Right atrium auricular region (tissue), 2 donors: ENCODE measurements around the gene INTS4. TPM values are rescaled to one million over a fixed set of nuclear protein-coding genes. Genes with fewer than 3 reads are reported as not detected.
"Not testable (repeated sequence)": the region's sequence is repeated elsewhere in the genome, so short reads cannot be mapped to it uniquely, and the experiment has no call there.

Source experiments
- DNase-seq: peaks from one replicate; pipeline ENCODE4 v3.0.0-alpha.2; 2019; ENCODE audit warnings: low spot score
- H3K27ac ChIP-seq, 2 donors: fragments of 200-600 bp; sonication (generic); 1 replicate in 1 of 2; 2 replicates in 1 of 2; pipeline ENCODE4 v1.5.1; 2016 to 2019
- H3K27me3 ChIP-seq, 2 donors: fragments of 200-600 bp; sonication (generic); one replicate each; pipeline versions ENCODE4 v1.5.1 to v1.6.0; 2017 to 2019
- H3K36me3 ChIP-seq: fragments of 200-600 bp; sonication (generic); one replicate; pipeline ENCODE4 v1.5.1; 2016
- H3K4me1 ChIP-seq, 2 donors: fragments of 200-600 bp; sonication (generic); one replicate each; pipeline versions ENCODE4 v1.5.1 to v1.6.0; 2017 to 2019
- H3K4me3 ChIP-seq, 2 donors: fragments of 200-600 bp; sonication (generic); 1 replicate in 1 of 2; 2 replicates in 1 of 2; pipeline ENCODE4 v1.5.1; 2017 to 2019; ENCODE audit warnings: mild to moderate bottlenecking in 1 of 2, moderate library complexity in 1 of 2
- H3K9me3 ChIP-seq, 2 donors: fragments of 200-600 bp; sonication (generic); one replicate each; pipeline ENCODE4 v1.5.1; 2019
- CTCF ChIP-seq, 2 donors: fragments of 200-600 bp; sonication (generic); IDR thresholded peaks; one replicate each; pipeline ENCODE4 v1.5.1; 2019; ENCODE audit warnings: antibody characterized with exemption in 2 of 2
- total RNA-seq, 2 donors: library from RNA; depleted of rRNA; stranded (reverse); fragments of >200 nt; gene quantifications; one replicate each; pipeline ENCODE4 v1.1.0, GENCODE V29; 2016

INTS4 gene
- total RNA-seq, 2 donors from 2014 or later, result 9.9 to 12.3 TPM

GRCh38 chr11:77981346-77981947 is 13.0 kb downstream of the INTS4 start:
- Histone ChIP-seq H3K36me3 (peaks cover 35% of the 10 kb centered on the region), H3K27ac (no peak overlapping the region), H3K27me3 (no peaks in the 10 kb centered on the region), H3K4me3 (no peak overlapping the region), H3K4me1 (no peaks in the 10 kb centered on the region), H3K9me3 (no peaks in the 10 kb centered on the region)
- TF ChIP-seq CTCF (IDR thresholded peaks at IDR 0.05), result no peak
- no peak for DNase-seq

GRCh38 chr11:77968337-77968736 is 26.1 kb downstream of the INTS4 start:
- Histone ChIP-seq H3K4me1 (no peaks in the 10 kb centered on the region), H3K27ac (no peak overlapping the region), H3K27me3 (no peaks in the 10 kb centered on the region), H3K9me3 (no peaks in the 10 kb centered on the region), H3K36me3 (no peaks in the 10 kb centered on the region), H3K4me3 (no peak overlapping the region)
- DNase-seq, result no peak
- TF ChIP-seq CTCF (IDR thresholded peaks at IDR 0.05), result no peak

GRCh38 chr11:77967753-77968152 is 26.7 kb downstream of the INTS4 start:
- Histone ChIP-seq H3K4me3 (no peak overlapping the region), H3K36me3 (no peaks in the 10 kb centered on the region), H3K27ac (no peak overlapping the region), H3K27me3 (no peaks in the 10 kb centered on the region), H3K4me1 (no peaks in the 10 kb centered on the region), H3K9me3 (no peaks in the 10 kb centered on the region)
- no peak for TF ChIP-seq CTCF (IDR thresholded peaks at IDR 0.05)
- DNase-seq, result no peak

DNA sequence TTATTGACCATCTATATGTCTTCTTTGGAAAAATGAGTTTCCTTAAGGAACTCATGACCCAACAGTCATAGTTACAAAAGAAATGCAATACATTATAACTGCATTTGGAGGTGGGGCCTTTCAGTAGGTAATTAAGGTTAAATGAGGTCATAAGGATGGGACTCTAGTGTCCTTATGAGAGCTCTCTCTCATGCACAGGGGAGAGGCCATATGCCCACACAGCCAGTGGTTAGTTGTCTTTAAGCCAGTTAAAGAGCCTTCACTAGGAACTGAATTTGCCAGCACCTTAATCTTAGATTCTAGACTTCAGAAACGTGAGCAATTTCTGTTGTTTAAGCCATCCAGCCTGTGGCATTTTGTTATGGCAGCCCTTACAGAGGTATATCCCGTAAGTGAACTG is 27.3 kb downstream of the INTS4 start:
- Histone ChIP-seq H3K4me1 (no peaks in the 10 kb centered on the region), H3K36me3 (no peaks in the 10 kb centered on the region), H3K27me3 (no peaks in the 10 kb centered on the region), H3K9me3 (no peaks in the 10 kb centered on the region), H3K27ac (no peak overlapping the region), H3K4me3 (no peak overlapping the region)
- no peak for DNase-seq
- no peak for TF ChIP-seq CTCF (IDR thresholded peaks at IDR 0.05)

DNA sequence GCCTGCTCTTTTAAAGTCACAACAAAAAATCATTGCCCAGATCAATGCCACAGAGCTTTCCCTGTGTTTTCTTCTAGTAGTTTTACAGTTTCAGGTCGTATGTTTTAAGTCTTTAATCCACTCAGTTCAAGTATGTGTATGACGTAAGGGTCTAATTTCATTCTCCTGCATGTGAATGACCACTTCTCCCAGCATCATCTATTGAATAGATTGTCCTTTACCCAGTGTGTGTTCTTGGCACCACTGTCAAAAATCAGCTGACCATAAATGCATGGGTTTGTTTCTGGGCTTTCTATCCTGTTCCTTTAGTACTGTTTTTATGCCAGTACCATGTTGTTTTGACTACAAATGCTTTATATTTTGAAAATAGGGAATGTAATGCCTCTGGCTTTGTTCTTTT is 28.1 kb downstream of the INTS4 start:
- no peaks in the 10 kb centered on the region for H3K36me3 ChIP-seq
- H3K27ac ChIP-seq, result no peak overlapping the region
- H3K27me3 ChIP-seq, result no peaks in the 10 kb centered on the region
- no peak overlapping the region for H3K4me3 ChIP-seq
- TF ChIP-seq CTCF (IDR thresholded peaks at IDR 0.05), result no peak
- no peak for DNase-seq
- H3K4me1 ChIP-seq, result no peaks in the 10 kb centered on the region
- H3K9me3 ChIP-seq, result no peaks in the 10 kb centered on the region

DNA sequence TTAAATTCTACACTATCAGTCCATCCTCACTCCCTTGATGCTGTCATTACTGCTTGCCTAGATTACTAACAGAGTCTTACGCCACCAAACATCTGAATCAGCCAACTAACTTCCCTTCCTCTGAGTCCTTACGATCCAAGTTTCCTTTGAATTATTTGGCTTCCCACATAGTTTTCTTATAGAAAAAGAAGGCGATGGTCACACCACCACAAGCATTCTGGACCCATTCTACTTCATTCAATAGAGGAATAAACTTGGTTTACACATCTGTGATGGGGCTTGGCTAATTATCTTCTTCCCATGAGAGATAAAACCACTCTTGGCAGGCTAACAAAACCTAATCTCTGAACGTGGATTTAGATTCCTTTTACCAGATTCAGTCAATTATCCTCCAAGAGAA is 35.0 kb downstream of the INTS4 start:
- peaks cover 35% of the 10 kb centered on the region for H3K36me3 ChIP-seq

DNA sequence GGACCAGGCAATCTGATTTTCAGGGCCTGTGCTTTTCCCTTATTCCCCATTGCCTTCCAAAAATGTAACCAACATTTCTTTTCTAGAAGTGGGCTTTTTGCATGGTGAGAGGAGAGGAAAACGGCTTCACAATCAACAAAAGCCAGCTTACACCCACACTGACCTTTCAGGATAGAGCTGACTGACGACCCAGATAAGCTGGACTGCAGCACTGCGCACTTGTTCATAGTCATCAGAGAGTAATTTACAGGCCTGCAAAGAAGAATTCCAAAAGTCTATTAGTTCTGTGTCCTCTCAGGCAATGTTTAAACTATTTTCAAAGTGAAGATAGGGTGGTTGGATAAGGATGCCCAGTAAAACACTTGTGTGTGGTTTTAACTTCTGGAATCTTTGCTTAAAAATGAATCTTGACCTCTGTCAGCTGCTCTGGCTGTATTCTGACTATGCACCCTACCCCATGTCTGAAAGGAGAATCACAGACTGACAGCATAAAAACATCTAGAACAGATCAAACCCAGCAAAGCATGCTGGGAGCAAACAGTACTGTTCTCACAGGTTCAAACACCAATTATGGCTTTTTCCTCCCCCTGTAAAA is 35.8 kb downstream of the INTS4 start:
- not testable (repeated sequence) for H3K9me3 ChIP-seq, H3K4me1 ChIP-seq, DNase-seq, H3K27ac ChIP-seq, H3K27me3 ChIP-seq, H3K4me3 ChIP-seq
- H3K36me3 ChIP-seq, result peaks cover 35% of the 10 kb centered on the region

More for the DNA sequence above, 35.0 kb downstream of the INTS4 start:
- DNase-seq, result no peak
- H3K4me1 ChIP-seq, result peaks cover 0 to 7% of the 10 kb centered on the region in 2 donors
- no peak overlapping the region for H3K4me3 ChIP-seq
- TF ChIP-seq CTCF (IDR thresholded peaks at IDR 0.05), result no peak
- no peak overlapping the region for H3K27ac ChIP-seq
- H3K27me3 ChIP-seq, result no peaks in the 10 kb centered on the region
- no peaks in the 10 kb centered on the region for H3K9me3 ChIP-seq

- DNase-seq, H3K4me1 ChIP-seq, H3K4me3 ChIP-seq, H3K27me3 ChIP-seq, H3K9me3 ChIP-seq, H3K27ac ChIP-seq, H3K36me3 ChIP-seq: not testable (repeated sequence)
Observed at GRCh38 chr11:77943296-77943695, 51.2 kb downstream of the INTS4 start.

DNA sequence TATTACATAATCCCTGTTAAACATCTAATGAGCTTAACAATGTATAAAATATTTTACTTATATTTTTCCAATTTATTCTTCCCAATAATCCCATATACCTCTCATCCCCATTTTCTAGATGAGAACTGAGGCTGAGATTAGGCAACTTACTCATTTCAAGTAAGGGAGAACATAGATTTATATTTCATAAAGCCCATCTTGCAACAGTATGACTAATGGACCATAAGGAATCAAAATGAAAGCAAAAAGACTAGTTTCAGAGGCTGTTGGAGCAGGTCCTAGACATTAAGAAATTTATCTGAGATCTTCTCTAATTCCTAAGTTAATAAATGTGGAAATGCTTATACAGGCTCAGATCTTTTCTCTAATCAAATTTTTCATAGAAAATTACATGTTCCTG is 52.0 kb downstream of the INTS4 start:
- DNase-seq, H3K27me3 ChIP-seq, H3K4me3 ChIP-seq, H3K9me3 ChIP-seq, H3K27ac ChIP-seq, H3K36me3 ChIP-seq, H3K4me1 ChIP-seq: not testable (repeated sequence)
